Activated CD8-positive, alpha-beta memory T cell treated with anti-CD3 and anti-CD28 coated beads for 4 hours (primary cell): ENCODE measurements around the gene ARHGAP18.

Experiments
- DNase-seq, 2 donors: peaks; one replicate each; pipeline ENCODE4 v3.0.0-alpha.2; 2020; ENCODE audit warnings: low read depth in 2 of 2

Gene ARHGAP18

DNA sequence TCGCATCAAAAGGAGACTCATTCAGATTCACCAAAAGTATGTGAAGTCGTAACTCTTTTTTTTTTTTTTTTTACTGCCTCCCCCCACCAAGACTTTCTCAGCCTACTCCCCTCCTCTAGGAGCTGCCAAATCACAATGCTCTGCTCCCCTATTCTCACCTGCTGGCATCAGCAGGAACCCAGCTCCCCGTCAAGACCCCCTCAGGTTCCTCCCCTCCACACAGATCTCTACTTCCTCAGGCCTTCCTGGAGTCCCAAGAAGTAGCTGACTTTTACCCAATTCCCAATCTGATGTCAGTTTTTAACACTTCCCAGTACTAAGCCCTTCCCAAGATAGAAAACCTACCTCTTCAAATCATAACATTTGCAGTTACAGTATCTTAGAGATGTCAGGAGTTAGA lies 39.3 kb downstream of the ARHGAP18 start:
- DNase-seq, result no peak

GRCh38 chr6:129667621-129668020 lies 42.4 kb downstream of the ARHGAP18 start:
- DNase-seq, result no peak

DNA sequence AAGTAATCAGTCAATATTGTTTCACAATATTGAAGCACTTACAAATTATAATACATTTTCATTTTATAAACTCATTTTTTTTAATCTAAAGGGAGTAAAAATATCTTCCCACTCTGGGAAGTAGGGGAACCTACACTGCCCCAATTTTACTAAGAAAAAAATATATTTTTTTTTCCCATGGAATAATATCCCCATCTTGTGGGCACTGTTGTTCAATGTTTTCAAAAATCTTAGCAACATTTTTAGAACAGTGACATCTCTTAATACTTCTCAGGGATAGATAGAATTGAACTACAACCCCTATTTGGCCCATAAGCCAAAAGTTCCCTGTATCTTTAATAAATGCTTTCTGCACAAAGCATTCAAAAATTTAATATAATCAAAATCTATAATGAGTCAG lies 42.9 kb downstream of the ARHGAP18 start:
- no peak for DNase-seq

GRCh38 chr6:129665555-129665954 lies 44.4 kb downstream of the ARHGAP18 start:
- DNase-seq, result no peak

DNA sequence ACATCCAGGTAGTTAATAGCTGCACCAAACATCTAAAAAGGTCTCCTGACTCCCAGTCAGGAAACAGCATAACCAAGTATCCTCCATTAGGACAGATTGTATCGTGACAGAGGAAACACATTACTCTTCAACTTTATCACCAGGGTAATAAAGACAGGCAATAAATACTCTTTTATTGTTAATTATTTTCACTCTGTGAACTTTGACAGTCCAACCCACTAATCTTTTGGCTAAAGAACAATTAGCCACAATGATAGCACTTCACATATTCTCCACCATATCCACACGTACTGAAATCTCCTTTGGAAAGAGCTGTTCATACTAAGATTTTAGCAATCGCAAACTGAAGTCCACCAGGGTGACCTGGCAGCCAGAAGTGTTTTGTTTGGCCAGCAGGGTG lies 46.4 kb downstream of the ARHGAP18 start:
- no peak for DNase-seq

DNA sequence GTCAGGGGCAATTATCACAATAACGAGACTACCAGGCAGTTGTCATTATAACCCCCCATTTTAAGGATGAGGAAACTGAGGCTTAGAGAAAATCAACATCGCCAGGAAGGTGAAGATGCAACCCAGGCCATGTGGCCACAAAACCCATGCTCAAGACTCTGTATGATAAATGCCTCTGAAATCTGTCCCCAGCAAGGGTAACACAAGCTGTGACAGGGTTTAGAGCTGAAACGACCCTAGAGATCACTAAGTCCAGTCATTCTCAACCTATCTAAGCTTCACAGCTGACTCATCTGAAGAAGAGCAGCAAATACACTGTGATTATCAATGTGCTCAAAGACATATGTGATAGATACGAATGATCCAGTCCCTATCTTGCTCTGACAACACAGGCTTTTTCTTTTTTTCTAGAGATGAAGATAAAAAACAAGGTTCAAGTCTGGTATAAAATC lies 47.0 kb downstream of the ARHGAP18 start:
- DNase-seq, result no peak

DNA sequence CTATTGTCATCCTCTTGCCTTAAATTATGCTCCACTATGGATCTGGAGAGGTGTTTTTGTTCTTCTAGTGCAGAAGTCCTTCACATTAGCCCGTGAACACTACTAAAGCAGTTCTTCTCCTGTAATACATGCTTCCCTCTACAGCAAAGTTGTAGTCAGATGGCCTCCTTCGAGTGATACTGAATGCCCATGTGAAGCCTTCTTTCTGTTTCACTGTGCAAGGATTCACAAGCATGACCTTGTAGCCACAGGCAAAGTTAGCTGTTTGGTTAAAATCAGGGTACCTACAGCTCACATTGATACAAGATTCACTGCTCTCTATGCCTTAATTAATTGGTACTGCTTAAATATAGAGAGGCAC lies 47.6 kb downstream of the ARHGAP18 start:
- no peak for DNase-seq

DNA sequence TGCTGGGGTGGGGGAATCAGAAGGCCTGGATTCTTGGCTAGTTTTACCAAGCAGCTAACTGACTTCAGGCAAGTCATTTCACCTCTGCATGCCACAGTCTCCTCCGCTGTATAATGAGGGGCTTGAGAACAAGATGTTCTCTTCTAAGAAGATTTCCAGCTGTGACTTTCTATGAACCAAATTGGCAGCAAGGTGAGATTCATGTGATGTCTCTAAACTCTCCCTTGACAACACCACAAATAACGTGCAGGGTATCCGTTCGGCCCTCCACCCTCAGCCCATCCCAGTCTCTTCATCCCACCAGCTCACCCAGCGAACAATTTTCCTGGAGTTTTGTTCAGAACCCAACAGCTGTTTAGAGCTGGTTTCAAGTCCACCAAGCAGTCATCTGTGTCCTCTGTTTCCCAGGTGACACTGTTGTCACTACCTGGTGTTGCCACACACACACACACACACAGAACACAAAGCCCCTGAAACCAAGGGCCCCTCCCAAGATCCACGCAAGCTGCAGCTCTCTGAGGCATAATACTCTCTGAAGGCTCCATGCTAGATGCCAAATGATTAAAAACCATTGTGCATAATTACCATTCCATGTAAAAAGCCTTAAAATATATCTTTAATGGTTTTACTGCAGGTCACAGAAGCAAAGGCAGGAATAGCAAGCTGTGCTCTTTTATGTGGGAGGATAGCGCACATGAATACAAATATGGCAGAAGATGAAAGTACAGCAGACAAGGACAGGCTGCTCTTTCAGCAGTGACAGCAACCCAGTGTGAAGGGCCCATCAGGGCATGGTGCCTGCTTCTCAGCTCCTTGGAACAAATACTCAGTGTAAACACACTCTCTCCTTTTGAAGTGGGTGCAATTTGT lies 48.2 kb downstream of the ARHGAP18 start:
- DNase-seq, result no peak

- DNase-seq, result no peak
Observed at GRCh38 chr6:129660346-129660676, 49.7 kb downstream of the ARHGAP18 start.

DNA sequence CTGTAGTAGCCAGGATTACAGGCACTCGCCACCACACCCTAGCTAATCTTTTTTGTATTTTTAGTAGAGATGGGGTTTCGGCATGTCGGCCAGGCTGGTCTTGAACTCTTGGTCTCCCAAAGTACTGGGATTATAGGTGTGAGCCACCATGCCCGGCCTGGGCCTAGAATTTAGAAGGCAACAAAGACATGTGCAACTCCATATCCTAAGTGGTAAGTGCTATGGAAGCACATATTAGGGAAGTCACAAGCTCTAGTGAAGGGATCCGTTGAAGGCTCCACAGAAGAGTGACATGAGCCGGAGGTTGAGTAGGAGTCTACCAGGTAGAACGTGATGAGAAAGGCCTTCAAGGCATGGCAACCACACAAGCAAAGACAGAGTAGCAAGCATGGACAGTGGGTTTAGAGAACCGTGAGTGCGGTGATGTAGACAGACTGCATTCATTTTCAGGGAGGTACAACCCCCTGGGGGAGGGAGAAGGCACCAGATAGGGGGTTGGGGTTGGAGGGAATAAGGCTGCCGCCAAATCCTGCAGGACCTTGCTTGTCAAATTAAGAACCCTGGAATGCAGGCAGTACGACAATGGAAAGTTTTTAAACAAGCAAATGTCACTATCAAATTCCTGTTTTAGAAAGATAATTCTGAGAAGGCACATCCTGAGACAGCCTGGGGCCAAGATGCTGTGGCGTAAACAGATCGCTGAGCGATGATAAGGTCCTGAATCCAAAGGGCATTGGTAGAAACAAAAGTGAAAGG lies 50.2 kb downstream of the ARHGAP18 start:
- DNase-seq, result no peak

GRCh38 chr6:129659167-129659566 lies 50.8 kb downstream of the ARHGAP18 start:
- DNase-seq, result no peak

DNA sequence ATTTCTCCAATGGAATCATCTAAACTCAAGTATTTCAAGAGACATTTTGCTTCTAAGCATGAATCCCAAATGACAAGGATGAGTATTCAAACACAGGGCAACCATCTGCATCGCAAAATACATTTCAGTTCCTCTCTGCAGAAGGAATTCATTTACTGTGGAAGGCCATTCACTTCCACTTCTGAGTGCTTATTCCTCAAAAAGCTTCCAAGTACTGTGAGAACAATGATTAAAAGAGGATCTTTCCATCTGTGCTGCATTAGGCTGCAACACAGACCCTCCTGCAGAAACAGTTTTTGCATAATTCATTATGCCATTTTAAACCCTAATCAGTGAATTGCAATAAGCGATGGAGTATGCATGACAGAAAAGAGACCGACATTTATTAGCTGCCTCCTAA lies 52.5 kb downstream of the ARHGAP18 start:
- no peak for DNase-seq

DNA sequence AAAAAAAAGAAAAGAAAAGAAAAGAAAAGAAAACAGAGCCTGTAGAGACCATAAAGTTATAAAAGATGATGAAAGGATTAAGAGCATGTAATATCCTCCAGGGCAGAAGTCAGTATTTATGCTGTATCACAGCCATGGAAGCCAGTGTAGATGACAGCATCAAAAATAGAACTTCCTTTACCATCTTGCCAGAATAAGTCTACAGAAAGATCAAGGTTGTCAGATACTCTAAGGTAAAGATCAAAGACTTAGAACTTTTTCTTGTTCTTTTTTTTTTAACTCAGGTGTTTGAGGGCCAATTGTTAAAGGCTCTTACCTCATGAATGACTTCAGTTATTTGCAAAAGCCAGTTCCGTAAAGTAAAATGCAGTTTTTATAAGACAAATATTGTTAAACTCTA lies 54.6 kb downstream of the ARHGAP18 start:
- no peak for DNase-seq

DNA sequence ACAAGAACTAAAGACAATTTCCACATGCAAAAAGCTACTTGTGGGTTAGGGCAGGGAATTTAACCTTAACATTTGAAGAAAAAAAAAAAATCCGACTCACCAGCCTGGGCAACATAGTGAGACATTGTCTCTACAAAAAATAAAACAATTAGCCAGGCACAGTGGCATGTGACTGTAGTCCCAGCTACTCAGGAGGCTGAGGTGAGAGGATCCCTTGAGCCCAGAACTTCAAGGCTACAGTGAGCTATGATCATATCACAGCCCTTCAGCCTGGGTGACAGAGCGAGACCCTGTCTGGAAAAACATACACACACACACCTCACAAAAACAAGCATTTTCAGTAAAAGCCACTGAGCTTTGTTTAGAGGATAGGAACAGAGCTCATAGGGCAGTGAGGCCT lies 56.2 kb downstream of the ARHGAP18 start:
- DNase-seq, result no peak

DNA sequence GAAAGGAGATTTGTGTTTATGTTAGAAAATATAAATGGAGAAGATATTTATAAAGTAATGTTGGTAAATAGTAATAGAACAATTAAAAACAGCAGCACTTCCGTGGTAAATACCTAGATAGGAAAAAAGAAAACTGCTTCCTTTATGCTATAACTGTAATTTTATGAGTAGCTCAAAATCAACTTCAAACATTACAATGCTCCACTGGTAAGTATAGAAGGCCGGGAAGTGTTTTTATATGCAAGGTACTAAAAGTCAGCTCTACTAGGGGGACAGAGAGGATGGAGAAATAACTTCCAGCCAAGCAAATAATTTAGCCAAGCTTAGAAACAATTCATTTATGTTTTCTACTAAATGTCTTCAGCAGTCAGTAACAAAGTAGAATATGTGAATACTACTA lies 56.7 kb downstream of the ARHGAP18 start:
- DNase-seq, result no peak

- no peak for DNase-seq
Observed at GRCh38 chr6:129651291-129651691, 58.7 kb downstream of the ARHGAP18 start.

DNA sequence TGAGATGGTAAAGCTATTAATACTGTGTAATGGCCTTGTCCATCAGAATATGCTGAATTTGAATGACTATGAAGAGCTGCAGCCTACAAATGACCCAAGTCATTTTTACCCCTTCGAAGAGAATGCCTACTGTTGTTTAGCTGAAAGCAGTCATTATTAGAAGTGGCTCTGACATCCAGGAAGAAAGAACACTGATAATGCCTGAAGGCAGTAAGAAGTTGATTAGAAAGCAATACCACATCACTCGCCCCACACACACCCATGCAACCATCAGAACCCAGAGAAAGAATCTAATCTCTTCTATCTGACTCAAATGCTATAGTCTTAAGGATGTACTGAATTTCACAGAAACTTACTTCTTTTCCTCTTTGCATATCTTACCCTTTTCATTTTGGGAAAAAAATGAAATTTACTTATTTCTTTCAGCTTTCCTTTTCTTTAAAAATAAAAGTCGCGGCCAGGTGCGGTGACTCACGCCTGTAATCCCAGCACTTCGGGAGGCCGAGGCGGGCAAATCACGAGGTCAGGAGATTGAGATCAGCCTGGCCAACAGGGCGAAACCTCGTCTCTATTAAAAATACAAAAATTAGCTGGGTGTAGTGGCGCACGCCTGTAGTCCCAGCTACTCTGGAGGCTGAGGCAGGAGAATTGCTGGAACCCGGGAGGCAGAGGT lies 61.0 kb downstream of the ARHGAP18 start:
- no peak for DNase-seq

DNA sequence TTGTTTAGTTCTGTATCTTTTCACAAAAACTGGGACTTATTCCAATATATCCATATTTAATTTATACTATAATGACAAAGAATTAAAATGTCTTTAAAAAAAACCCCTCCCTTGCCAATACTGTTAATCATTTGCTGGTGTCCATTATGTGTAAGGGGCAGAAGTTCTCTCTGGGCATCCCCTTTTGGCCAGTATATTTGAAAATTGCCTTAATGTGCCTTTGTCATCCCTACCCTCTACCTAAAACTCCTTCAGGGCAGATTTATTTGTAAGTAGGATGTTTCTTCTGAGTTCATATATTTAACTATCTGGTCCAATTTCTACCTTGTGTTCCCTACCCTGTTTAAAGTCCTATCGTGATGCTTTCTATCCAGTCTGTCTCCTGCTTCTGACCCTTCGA lies 62.9 kb downstream of the ARHGAP18 start:
- no peak for DNase-seq

DNA sequence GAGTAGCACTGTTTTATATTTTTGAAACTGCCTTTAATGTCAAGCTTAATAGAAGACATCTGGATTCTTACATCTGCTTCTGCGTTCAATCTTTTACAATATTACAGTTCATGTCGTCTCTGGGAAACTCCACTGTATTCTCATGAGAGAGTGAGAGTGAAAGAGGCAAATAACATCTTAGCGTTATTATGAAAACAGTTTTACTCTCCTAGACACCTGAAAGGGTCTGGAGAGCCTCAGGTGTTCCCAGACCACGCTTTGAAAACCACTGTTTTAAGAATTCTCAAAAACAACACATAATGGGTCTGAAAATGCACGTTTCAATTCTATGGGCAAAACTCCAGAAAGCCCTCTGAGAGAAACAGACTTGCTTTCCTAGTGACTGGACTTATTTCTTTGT lies 63.3 kb downstream of the ARHGAP18 start:
- no peak for DNase-seq

GRCh38 chr6:129645830-129646579 lies 64.0 kb downstream of the ARHGAP18 start:
- no peak for DNase-seq

- DNase-seq, result no peak
Observed at GRCh38 chr6:129645106-129645829, 64.7 kb downstream of the ARHGAP18 start.
